HEK293T (cell line): ENCODE measurements around the gene NME9.

Source experiments
- L3MBTL2 ChIP-seq: fragments of 450-650 bp; conservative IDR thresholded peaks from 2 replicates; pipeline ENCODE4 v1.6.1; 2016; ENCODE audit warnings: mild to moderate bottlenecking
- SUZ12 ChIP-seq: fragments of 450-650 bp; IDR thresholded peaks from 2 replicates; pipeline ENCODE4 v1.6.1; 2016; ENCODE audit warnings: mild to moderate bottlenecking

DNA sequence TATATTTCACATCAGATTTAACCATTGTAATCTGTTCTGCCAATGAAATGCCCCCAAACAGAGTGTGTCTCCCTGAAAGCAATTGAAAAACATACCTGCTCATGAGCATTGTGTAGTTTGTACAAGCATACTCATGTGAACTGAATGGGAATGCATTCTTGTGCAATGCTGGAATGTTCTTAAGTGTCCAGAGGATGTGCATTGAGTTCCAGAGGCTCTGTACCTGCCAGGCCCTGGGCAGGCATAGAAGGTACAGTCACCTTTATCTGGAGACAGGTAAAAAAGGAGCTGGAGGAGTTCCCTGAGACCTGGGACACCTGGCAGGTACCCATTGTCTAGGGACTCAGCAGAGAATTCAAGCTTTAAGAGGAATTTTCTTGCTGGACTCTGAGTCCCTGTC lies 21.5 kb upstream of the NME9 start:
- TF ChIP-seq L3MBTL2 (no peak), SUZ12 (no peak)
